GM19035 (cell line): ENCODE measurements around the gene HPCA.

ENCODE experiments used
- ATAC-seq: cut with Tn5 transposase; IDR thresholded peaks from one replicate; pipeline ENCODE4 v1.9.1; 2021; ENCODE audit not compliant: unreplicated experiment

HPCA gene

DNA sequence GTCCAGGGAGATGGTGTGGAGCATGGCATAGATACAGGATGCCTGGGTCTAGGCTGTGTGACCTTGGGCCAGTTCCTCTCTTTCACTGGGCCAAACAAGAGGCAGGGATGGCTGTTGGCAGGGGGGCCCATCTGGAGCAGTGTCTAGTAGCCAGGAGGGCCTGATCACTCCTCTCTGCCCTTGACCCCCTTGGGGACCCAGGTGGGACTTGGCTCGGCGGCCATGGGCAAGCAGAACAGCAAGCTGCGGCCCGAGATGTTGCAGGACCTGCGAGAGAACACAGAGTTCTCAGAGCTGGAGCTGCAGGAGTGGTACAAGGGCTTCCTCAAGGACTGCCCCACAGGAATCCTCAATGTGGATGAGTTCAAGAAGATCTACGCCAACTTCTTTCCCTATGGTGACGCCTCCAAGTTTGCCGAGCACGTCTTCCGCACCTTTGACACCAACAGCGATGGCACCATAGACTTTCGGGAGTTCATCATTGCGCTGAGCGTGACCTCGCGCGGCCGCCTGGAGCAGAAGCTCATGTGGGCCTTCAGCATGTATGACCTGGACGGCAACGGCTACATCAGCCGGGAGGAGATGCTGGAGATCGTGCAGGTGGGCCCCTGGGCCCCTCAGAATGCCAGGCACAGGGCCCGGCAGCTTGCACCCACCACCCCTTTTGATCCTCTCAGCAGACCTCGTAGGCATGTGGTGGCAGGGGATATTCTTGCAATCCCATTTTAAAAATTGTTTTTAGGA lies 2.6 kb downstream of the HPCA start:
- ATAC-seq = no peak

DNA sequence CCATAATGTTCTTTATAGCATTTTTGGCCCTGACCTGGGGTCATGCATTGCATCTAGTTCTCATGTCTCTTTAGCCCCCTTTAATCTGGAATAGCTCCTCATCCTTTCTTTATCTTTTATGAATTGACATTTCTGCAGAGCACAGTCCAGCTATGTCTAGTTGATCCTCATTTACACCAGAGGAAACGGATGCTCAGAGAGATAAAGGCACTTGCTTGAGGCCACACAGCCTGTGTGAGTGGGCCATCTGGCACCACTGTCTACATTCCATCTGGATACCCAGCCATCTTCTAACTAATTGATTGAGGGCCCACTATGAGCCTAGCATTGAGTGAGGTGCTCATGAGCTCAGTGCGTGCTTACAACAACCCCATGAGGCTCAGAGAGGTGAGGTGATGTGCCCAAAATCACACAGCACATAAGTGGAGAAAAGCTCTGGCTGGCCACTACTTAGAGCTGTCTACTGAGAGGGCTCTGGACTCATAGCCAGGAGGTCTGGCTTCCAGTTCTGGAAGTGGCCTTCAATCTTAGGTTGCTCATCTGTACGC lies 3.5 kb downstream of the HPCA start:
- no peak for ATAC-seq

DNA sequence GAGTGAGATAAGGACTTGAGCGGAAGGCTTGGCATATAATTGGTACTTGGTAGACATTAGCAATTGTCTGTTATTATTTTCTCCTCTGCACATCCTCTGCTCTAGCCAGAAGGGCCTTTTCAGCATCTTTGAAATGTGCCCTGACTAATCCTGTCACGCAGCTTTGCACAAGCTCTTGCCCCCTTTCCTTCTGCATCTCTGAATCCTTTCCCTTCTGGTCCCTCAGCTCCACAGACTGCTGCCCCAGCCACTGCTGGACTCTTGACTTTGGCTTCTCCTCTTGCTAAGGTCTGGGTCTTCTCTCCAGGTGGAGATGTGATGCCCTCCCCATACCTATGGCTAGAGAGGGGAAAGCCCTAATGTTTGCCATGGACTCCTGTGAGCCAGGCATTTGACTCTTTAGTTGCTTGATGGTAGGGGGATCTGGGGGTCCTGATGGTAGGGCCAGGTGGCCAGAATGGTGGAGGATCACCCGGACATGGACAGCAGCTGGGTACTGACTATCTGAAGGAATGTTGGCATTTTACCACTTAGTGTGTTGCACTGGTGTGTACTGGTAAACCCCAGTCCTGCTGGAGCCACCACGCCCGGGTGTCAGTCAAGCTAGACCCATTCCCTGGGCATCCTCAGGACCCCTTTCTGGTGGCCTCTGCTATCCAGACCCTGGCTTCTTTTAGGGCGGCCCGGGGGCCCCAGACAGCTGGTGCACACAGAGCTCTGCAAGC lies 4.4 kb downstream of the HPCA start:
- ATAC-seq = no peak

- ATAC-seq = no peak
Measured at GRCh38 chr1:32891241-32891570, 4.9 kb downstream of the HPCA start.

DNA sequence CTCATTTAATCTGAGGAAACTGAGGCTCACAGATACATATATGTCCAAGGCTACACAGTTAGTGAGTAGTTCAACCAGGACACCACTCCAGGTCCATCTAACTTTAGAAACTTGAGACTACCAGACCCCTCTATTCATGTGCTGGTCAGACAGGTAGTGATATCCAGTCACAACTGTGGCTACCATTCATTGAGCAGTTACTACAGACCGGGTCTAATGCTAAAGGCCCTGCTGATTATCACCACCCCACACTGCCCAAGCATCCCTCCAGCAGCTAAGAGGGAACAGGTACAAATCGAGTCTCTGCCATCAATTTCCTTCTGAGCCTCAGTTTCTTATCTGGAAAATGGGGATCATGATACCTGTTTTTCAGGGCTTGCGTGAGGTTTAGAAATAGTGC lies 5.3 kb downstream of the HPCA start:
- no peak for ATAC-seq

- ATAC-seq = no peak
Measured at GRCh38 chr1:32892368-32893197, 6.3 kb downstream of the HPCA start.

- no peak for ATAC-seq
Measured at GRCh38 chr1:32893198-32894018, 7.1 kb downstream of the HPCA start.

DNA sequence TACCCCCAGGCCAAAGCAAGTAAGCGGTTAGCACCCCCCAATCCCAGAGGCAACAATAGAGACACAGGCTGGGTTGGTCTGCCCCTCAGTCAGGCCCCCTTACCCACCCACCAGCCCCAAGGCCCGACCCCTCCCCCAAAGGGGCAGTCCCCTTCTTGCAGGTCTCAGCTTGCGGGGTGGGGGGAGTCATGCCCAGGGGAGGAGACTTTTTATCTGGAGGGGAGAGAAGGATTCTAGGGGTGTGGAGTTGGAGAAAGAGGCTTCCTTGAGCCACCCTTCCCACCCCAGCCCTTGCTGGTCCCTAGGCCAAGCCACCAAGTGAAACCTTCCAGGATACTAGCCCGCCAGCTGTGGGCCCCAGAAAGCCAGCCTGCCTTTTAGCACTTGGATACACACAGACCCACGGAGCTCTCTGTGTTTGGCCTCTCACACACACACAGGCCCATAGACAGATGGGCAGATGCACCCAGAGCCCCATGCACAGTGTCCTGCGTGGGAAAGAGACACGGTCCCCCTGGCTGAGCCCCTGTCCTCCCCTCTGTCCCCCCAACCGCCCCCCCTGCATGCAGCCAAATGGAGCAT lies 7.8 kb downstream of the HPCA start:
- no peak for ATAC-seq

GRCh38 chr1:32894681-32895080 lies 8.4 kb downstream of the HPCA start:
- ATAC-seq = no peak

GRCh38 chr1:32895325-32896215 lies 9.3 kb downstream of the HPCA start:
- no peak for ATAC-seq

- no peak for ATAC-seq
Measured at GRCh38 chr1:32896451-32896850, 10.2 kb downstream of the HPCA start.

DNA sequence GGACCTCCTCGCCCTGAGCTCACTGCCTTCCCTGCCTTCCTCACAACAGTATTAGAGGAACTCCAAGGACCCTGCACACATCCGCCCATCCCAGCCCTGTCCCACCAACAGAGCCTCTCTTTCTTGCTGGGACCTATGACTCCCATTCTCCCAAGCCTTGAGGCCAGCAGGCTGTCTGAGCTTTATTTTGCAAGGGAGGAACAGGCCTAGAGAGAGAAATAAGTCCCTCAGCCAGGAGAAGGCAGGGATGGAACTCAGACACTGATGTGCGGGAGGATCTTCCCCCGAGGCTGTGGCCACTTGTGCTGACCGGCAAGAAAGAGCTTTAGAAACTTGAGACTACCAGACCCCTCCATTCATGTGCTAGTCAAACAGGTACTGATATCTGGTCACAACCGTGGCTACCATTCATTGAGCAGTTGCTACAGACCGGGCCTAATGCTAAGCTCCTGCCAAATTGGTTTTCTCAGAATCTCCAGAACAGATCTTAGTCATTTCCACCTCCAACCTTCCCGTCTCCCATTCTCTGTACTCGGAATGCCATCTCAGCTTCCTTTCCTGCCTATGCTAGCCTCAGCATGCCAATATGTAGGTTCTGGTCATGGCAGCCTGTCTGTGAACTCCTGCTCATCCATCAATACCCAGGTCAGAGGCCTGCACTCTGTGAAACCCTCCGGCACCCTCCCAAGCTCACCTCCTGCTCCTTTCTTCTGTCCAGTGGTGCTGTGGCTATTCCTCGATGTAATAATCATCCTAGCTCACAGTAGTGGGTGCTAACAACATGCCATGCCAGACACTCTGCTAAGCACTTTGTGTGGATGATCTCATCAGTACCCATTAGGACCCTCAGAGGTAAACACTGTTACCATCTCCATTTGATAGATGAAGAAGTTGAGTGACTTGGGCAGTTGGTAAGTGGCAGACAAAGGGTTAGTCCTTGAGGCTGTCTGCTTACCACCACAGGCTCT lies 11.1 kb downstream of the HPCA start:
- no peak for ATAC-seq

- ATAC-seq = no peak
Measured at GRCh38 chr1:32898056-32898455, 11.8 kb downstream of the HPCA start.

DNA sequence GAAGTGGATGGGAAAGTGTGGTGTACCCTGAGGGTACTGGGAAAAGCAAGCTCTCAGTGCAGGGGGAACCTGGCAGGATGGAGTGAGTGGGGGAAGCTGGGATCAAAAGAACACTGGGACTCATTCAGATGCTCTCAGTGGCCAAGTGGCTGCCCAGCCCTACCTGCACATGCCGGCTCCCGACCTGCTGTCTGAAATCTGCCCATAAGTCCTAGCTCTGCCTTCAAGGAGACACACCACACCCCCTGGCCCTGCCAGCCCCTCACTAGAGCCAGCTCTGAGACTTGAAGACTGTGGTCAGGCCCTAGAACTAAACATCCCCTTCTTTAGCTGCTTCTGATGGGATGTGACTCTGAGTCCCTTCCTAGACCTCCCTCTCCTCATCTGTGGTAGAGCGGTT lies 12.7 kb downstream of the HPCA start:
- ATAC-seq = no peak

DNA sequence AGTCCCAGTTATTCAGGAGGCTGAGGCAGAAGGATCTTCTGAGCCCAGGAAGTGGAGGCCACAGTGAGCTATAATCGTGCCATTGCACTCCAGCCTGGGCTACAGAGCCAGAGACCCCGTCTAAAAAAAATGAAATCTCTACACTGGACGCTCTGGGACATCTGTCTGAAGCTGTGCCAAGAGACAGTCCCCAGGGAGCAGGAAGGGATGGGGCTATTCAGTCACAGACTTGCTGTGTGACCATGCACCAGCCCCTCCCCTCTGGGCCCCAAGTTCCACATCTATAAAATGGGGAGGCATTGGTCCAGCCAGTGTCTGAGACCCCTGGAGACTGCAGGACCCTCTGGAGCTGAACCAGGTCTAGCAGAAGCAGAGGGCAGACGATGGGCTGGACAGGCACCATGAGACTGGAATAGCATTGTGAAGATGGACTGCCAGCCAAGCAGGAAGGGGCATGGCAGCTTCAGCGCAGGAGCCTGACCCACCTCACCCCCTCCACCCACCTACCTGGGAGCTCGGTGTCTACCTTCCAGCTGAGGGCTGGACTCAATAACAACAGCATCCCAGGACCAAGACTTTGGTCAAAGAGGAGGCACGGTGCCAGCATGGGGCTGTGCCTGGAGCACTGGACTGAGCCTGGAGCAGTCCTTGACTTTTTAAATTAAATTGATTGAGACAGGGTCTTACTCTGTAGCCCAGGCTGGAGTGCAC lies 13.4 kb downstream of the HPCA start:
- ATAC-seq = no peak

DNA sequence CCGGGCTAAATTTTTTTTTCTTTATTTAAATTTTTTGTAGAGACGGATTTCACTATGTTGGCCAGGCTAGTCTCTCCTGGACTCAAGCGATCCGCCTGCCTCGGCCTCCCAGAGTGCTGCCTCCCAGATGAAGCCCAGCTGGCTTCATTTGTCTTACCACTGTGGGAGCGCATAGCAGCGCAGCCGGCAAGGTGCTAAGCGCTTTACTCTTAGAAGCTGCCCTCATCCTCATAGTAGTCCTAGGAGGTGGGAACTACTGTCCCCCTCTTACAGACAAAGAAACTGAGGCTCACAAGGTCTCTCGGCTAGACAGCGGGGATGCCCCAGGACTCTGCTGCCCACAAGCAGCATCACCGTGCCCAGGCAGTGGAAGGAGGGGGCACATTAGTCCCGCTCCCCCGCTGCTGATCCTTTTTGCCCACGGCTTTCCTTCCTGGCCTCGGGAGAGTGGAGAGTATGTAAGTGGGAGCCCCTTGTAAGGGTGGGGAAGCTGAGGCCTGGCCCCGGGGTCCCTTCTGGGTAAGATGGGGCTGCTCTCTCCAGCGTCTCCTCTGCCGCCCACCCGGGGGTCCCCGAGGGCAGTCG lies 14.2 kb downstream of the HPCA start:
- no peak for ATAC-seq
